Fibroblast of villous mesenchyme (primary cell): Measurements from ENCODE around the gene CCR6. TPM values are rescaled to one million over a fixed set of nuclear protein-coding genes. Genes with fewer than 3 reads are reported as not detected.

Experiments
- DNase-seq: peaks from one replicate; pipeline ENCODE4 v3.0.0-alpha.2; 2010; ENCODE audit warnings: low read depth
- H3K4me3 ChIP-seq: 2 replicates; pipeline ENCODE4 v1.5.1; 2011; ENCODE audit warnings: low read depth, mild to moderate bottlenecking, low read length
- total RNA-seq: library from RNA; depleted of rRNA; stranded (reverse); fragments of >200 nt; gene quantifications from 2 replicates; pipeline ENCODE4 v1.2.3, GENCODE V29; 2012
- TF ChIP-seq, protein P1 (sequence below): IDR thresholded peaks from 2 replicates; pipeline ENCODE4 v1.5.1; 2012; ENCODE audit warnings: low read depth, mild to moderate bottlenecking, low read length; ENCODE audit not compliant: insufficient read depth

The CCR6 gene
- total RNA-seq, 1 donor = not detected

DNA sequence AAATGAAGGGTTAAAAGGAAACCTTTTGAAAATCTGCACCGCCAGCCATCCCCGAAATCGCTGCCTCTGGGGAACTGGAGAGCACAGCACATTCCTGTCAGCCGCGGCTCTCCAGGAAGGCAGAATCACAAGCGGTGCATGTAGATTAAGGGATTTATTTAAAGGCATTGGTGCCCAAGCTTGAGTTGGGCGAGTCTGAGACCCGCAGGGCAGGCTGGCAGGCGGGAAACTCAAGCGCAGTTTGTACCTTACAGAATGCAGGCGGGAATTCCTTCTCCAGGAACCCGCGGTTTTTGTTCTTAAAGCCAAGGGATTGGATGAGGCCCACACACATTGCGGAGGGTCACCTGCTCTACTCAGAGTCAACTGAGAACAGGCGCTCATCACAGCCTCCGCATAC lies 24.1 kb downstream of the CCR6 start:
- TF ChIP-seq, protein P1, sequence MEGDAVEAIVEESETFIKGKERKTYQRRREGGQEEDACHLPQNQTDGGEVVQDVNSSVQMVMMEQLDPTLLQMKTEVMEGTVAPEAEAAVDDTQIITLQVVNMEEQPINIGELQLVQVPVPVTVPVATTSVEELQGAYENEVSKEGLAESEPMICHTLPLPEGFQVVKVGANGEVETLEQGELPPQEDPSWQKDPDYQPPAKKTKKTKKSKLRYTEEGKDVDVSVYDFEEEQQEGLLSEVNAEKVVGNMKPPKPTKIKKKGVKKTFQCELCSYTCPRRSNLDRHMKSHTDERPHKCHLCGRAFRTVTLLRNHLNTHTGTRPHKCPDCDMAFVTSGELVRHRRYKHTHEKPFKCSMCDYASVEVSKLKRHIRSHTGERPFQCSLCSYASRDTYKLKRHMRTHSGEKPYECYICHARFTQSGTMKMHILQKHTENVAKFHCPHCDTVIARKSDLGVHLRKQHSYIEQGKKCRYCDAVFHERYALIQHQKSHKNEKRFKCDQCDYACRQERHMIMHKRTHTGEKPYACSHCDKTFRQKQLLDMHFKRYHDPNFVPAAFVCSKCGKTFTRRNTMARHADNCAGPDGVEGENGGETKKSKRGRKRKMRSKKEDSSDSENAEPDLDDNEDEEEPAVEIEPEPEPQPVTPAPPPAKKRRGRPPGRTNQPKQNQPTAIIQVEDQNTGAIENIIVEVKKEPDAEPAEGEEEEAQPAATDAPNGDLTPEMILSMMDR = no peak
- no peak for DNase-seq
- no peak overlapping the region for H3K4me3 ChIP-seq

DNA sequence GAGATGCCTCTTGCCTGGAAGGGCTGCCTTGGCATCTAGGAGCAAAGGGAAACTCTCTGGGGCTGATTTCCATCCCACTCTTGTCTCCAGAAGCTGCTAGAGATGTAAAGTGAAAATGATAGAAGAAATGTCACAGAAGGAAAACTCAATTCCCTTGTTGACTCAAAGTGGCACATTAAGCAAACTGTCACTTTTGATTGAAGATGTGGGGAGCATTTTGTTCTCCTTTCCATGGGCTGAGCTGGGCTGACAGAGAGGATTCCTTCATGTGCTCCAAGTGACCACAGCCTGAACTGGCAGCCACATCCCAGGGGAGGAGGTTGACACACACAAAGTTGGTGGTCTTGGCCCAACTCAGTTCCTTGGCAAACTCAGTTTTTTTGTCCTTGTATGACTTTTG lies 25.1 kb downstream of the CCR6 start:
- no peak overlapping the region for H3K4me3 ChIP-seq
- TF ChIP-seq, protein P1 = no peak
- no peak for DNase-seq

DNA sequence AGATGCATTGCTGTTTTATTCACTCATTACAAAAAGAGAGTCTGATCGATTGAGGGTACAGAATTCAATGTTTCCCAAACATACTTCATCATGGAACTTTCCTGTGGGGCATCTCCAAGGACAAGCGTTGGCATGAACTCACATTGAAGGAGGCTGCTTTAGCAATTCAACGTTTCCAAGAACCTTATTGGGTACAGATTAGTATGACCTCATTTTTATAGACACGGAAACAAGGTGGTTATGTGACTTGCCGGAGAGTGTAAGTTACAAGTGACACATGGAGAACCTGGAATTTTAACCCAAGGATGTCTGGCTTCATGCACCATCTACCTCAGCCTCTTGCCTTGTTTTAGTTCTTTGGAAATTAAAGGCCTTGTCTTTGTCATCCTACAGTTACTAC lies 26.1 kb downstream of the CCR6 start:
- no peak for DNase-seq
- TF ChIP-seq, protein P1 = no peak
- no peak overlapping the region for H3K4me3 ChIP-seq

DNA sequence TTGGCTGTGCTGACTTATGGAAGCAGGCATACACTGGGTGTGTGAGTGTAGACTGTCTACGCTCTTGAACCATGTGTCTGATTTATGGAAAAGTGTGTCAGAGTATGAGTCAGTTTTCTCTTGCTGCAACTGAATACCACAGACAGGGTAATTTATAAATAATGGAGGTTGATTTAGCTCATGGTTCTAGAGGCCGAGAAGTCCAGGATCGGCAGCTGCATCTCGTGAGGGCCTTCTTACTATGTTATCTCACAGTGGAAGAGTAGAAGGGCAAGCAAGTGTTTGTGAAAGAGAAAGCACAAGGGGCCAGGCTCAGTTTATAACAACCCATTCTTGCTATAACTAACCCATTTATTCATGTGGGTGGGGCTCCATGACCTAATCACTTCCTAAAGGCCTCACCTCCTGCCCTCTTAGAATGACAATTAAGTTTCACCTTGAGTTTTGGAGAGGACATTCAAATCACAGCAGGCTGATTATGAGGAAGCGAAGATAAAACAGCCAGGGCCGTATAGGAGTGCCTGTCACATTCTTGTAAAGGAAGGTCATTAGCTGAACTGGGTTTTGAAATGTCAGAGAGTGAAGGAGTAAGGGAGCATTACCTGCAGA lies 28.1 kb downstream of the CCR6 start:
- DNase-seq = no peak
- H3K4me3 ChIP-seq = no peak overlapping the region
- TF ChIP-seq, protein P1 = no peak

DNA sequence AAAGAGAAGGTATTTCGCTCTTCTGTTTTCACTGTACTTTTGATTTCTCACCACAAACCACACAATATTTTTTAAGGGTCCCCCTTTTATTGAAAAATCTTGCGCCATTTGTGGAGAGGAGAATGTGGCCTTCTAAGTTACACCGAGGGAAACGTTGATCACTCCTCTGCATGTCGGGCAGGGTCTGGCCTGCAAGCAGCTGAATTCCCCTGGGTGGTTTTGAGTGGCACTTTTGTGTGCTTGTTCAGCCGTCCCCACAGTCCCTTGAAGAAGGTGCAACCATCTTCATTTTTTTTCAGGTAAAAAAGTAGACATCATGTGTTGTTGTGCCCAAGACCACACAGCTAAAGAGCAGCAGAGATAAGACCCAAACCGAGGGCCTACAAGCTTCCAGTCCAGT lies 28.8 kb downstream of the CCR6 start:
- TF ChIP-seq, protein P1 = no peak
- DNase-seq = no peak
- H3K4me3 ChIP-seq = no peak overlapping the region

DNA sequence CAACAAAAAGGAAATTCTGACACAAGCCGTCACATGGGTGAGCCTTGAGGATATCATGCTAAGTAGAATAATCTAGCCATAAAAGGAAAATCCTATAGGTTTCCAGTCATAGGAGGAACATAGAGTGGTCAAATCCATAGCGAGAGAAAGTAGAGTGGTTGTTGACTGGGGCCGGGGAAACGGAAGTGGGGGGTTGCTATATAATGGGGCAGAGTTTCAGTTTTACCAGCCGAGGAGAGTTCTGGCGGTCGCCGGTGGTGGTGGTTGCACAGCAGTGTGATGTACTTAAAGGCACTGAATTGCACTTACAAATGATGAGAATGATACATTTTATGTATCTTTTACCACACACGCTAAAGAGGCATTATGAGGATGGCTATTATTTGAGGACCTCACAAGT lies 30.0 kb downstream of the CCR6 start:
- no peak overlapping the region for H3K4me3 ChIP-seq
- DNase-seq = no peak
- TF ChIP-seq, protein P1 = no peak

DNA sequence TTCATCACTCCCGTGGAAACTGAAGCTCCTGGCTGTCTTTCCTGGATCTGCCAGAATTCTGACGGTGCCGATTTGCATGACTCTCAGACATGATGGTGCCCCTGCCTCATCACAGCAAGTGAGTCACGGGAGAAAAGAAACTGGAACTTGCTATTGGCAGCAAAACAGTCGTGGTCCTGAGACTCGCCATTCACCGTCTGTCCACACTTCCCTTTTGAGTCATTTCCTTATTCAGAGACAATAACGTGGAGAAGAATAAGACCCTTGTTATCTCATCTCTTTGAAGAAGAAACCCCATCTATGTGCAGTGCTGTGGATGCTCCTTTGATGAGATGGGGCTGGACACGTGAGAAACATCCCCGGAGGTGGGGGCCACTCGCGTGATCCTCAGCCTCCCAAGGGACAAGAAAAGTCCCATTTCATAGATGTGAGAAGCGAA lies 30.6 kb downstream of the CCR6 start:
- H3K4me3 ChIP-seq = no peak overlapping the region
- DNase-seq = no peak
- TF ChIP-seq, protein P1 = no peak
